GM10248 (cell line): ENCODE measurements around the gene MLC1.

Experiments
- CTCF ChIA-PET: fragments of 300-600 bp; sonication (Branson Sonifier 250); formaldehyde crosslinking; extraction: SDS; loops from one replicate; lab custom pipeline; 2021; ENCODE audit warnings: antibody characterized with exemption; lab: Yijun Ruan, JAX
- POLR2A ChIA-PET: fragments of 350-650 bp; sonication (Branson Sonifier 250); formaldehyde crosslinking; extraction: SDS; loops from one replicate; lab custom pipeline; 2020; ENCODE audit warnings: antibody characterized with exemption; lab: Yijun Ruan, JAX
- DNase-seq: peaks from one replicate; pipeline ENCODE4 v3.0.0; 2012; ENCODE audit errors: extremely low spot score
- CTCF ChIP-seq: IDR thresholded peaks from 2 replicates; pipeline ENCODE4 v1.5.1; 2012; ENCODE audit warnings: mild to moderate bottlenecking, low read depth; ENCODE audit errors: extremely low read depth, missing control alignments, control extremely low read depth

The MLC1 gene

GRCh38 chr22:50011447-50012210 lies 73.6 kb downstream of the MLC1 start:
- ChIA-PET CTCF (interaction anchor here (1.1 to 1.7 kb wide), 3 partner anchors 19 to 81 kb away, joined by 4 to 7 read pairs (median 6); no protein-coding TSS in a partner anchor), POLR2A (no interaction called here)
- TF ChIP-seq CTCF = no peak
- DNase-seq = no peak

- ChIA-PET CTCF (interaction anchor here (1.7 kb wide), 1 partner anchor 20 kb away, joined by 7 read pairs; no protein-coding TSS in a partner anchor), POLR2A (no interaction called here)
- peak; percentile 82 for DNase-seq
- no peak for TF ChIP-seq CTCF
Measured at GRCh38 chr22:50010676-50011446, 74.4 kb downstream of the MLC1 start.

GRCh38 chr22:50009765-50010675 lies 75.2 kb downstream of the MLC1 start:
- TF ChIP-seq CTCF = no peak
- peak; percentile 16 for DNase-seq
- POLR2A ChIA-PET = no interaction called here
- CTCF ChIA-PET = no interaction called here
